ENCODE data around the gene PHF14.

DNA sequence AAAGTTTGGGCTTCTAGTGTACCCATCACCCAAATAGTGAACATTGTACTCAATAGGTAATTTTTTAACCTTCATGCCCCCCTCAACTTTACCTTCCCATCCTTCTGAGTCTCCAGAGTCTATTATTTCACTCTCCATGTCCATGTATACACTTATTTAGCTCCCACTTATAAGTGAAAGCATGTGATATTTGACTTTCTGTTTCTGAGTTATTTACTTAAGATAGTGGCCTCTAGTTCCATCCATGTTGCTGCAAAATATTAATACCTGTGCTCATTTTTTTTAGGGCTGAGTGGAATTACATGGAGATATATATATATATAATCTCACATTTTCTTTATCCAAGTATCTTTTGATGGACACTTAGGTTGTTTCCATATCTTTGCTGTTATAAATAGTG, 21.1 kb upstream of the PHF14 start:
- TF ChIP-seq, protein P1, sequence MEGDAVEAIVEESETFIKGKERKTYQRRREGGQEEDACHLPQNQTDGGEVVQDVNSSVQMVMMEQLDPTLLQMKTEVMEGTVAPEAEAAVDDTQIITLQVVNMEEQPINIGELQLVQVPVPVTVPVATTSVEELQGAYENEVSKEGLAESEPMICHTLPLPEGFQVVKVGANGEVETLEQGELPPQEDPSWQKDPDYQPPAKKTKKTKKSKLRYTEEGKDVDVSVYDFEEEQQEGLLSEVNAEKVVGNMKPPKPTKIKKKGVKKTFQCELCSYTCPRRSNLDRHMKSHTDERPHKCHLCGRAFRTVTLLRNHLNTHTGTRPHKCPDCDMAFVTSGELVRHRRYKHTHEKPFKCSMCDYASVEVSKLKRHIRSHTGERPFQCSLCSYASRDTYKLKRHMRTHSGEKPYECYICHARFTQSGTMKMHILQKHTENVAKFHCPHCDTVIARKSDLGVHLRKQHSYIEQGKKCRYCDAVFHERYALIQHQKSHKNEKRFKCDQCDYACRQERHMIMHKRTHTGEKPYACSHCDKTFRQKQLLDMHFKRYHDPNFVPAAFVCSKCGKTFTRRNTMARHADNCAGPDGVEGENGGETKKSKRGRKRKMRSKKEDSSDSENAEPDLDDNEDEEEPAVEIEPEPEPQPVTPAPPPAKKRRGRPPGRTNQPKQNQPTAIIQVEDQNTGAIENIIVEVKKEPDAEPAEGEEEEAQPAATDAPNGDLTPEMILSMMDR (IDR thresholded peaks at IDR 0.05): no peak
- TF ChIP-seq POLR2A (IDR thresholded peaks at IDR 0.05): no peak

Measured in esophagus squamous epithelium (tissue), 4 donors.